ENCODE data around the gene ZRANB3. TPM values are rescaled to one million over a fixed set of nuclear protein-coding genes. Genes with fewer than 3 reads are reported as not detected.

ZRANB3 gene
- total RNA-seq, 1 experiment from 2014 or later: 11.3 TPM

DNA sequence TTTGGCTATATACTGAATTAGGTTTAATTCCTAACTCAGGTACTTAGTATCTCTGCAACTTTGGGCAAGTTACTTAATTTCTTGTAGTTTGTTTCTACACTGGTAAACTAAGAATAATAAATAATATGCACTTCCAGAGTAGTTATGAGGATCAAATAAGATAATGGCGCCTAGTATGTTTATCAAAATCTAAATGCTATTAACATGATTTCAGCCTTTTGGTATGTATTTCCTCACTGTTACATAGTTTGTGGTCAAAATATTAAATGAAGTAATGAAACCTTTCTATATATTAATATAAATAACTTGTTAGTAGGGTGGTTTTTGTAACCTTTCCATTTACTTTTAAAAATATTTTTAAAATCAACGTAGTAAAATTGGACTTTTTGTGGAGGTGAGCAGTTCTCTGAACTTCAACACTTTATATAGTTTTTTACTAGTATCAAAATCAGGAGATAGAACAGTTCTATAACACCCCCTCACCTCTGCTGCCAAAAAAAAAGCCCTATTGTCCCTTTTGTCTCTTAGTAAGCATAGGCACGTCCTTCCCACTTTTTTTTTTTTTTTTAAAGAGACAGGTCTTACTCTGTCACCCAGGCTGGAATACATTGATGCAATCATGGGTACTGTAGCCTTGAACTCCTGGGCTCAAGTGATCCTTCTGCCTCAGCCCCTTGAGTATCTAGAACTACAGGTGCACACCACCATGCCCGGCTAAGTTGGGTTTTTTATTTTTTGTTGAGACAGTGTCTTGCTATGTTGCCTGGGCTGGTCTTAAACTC is 434.2 kb downstream of the ZRANB3 start:
- Histone ChIP-seq H3K36me3 (ENCODE audit: low read depth) (peaks cover 14% of the 10 kb centered on the region), H3K79me2 (ENCODE audit: low read depth) (no peaks in the 10 kb centered on the region), H3K4me2 (no peak overlapping the region), H3K27ac (no peak overlapping the region), H4K20me1 (ENCODE audit: insufficient read depth) (peaks cover 3% of the 10 kb centered on the region; the same call in 1 of the 2 replicates), H3K9me2 (ENCODE audit: insufficient read depth) (no peaks in the 10 kb centered on the region), H2AFZ (no peak overlapping the region), H3K4me1 (replicated peaks; ENCODE audit: insufficient read depth) (no peaks in the 10 kb centered on the region), H3F3A (ENCODE audit: insufficient read depth, low read depth) (no peaks in the 10 kb centered on the region), H3K27me3 (ENCODE audit: insufficient read depth, low read depth) (no peaks in the 10 kb centered on the region), H3K4me3 (no peak overlapping the region), H3K9me3 (ENCODE audit: insufficient read depth, low read depth) (no peaks in the 10 kb centered on the region)
- no TSS peak for BruUV-seq (replicated peaks)
- no peak for DNase-seq
- TF ChIP-seq EZH2 (IDR thresholded peaks at IDR 0.05; ENCODE audit: low read depth): no peak
- TF ChIP-seq, protein P1, sequence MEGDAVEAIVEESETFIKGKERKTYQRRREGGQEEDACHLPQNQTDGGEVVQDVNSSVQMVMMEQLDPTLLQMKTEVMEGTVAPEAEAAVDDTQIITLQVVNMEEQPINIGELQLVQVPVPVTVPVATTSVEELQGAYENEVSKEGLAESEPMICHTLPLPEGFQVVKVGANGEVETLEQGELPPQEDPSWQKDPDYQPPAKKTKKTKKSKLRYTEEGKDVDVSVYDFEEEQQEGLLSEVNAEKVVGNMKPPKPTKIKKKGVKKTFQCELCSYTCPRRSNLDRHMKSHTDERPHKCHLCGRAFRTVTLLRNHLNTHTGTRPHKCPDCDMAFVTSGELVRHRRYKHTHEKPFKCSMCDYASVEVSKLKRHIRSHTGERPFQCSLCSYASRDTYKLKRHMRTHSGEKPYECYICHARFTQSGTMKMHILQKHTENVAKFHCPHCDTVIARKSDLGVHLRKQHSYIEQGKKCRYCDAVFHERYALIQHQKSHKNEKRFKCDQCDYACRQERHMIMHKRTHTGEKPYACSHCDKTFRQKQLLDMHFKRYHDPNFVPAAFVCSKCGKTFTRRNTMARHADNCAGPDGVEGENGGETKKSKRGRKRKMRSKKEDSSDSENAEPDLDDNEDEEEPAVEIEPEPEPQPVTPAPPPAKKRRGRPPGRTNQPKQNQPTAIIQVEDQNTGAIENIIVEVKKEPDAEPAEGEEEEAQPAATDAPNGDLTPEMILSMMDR (conservative IDR thresholded peaks at IDR 0.05): no peak
- intact Hi-C loops (cut with micrococcal nuclease; ENCODE audit: unreplicated experiment): no loop called here
- ChIA-PET POLR2A (ENCODE audit: unreplicated experiment) (no interaction called here), CTCF (no interaction called here)

DNA sequence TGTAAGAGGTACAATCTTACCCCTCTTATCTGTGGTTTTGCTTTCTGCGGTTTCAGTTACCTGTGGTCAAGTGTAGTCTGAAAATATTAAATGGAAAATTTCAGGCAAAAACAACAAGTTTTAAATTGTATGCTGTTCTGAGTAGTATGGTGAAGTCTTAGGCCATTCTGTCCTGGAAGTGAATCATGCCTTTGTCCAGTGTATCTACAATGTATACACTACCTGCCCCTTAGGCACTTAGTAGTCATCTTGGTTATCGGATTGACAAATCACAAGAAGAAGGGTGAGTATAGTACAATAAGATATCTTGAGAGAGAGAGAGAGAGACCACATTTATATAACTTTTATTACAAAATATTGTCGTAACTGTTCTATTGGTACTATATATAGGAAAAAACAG is 435.4 kb downstream of the ZRANB3 start:
- no peak for TF ChIP-seq EZH2 (IDR thresholded peaks at IDR 0.05; ENCODE audit: low read depth)
- TF ChIP-seq, protein P1 (conservative IDR thresholded peaks at IDR 0.05): no peak
- no peak overlapping the region for H3K27ac ChIP-seq

DNA sequence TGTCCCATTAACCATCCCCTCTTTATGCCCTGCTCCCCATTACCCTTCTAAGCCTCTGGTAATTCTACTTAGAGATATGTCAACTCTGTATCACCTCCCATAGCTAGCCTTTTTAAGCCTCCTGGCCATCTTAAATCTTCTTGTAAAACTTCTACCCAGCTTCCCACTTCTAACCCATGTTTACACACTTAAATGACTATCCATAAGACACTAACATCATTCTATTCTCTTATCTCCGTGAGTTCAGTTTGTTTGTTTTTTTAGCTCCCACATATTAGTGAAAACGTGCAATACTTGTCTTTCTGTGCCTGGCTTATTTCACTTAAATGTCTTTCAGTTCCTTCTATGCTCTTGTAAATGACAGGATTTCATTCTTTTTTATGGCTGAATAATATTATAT is 436.5 kb downstream of the ZRANB3 start:
- Histone ChIP-seq H3K4me1 (replicated peaks; ENCODE audit: insufficient read depth) (no peaks in the 10 kb centered on the region), H2AFZ (no peak overlapping the region), H3K9me2 (ENCODE audit: insufficient read depth) (no peaks in the 10 kb centered on the region), H3K9me3 (ENCODE audit: insufficient read depth, low read depth) (no peaks in the 10 kb centered on the region), H3K27me3 (ENCODE audit: insufficient read depth, low read depth) (no peaks in the 10 kb centered on the region), H3K79me2 (ENCODE audit: low read depth) (0 out of 2 replicates have a peak, but pooled peaks cover 5% of the 10 kb centered on the region), H3F3A (ENCODE audit: insufficient read depth, low read depth) (no peaks in the 10 kb centered on the region), H3K4me3 (no peak overlapping the region), H3K27ac (no peak overlapping the region), H4K20me1 (ENCODE audit: insufficient read depth) (peaks cover 6% of the 10 kb centered on the region), H3K36me3 (ENCODE audit: low read depth) (peaks cover 14% of the 10 kb centered on the region), H3K4me2 (no peak overlapping the region)
- intact Hi-C loops (cut with micrococcal nuclease; ENCODE audit: unreplicated experiment): no loop called here
- ChIA-PET POLR2A (ENCODE audit: unreplicated experiment) (no interaction called here), CTCF (no interaction called here)
- BruUV-seq (replicated peaks): no TSS peak
- TF ChIP-seq, protein P1 (conservative IDR thresholded peaks at IDR 0.05): no peak
- TF ChIP-seq EZH2 (IDR thresholded peaks at IDR 0.05; ENCODE audit: low read depth): no peak
- no peak for DNase-seq

More for the DNA sequence above, 435.4 kb downstream of the ZRANB3 start:
- Histone ChIP-seq H3K27me3 (ENCODE audit: insufficient read depth, low read depth) (no peaks in the 10 kb centered on the region), H4K20me1 (ENCODE audit: insufficient read depth) (peaks cover 4% of the 10 kb centered on the region; the same call in 1 of the 2 replicates), H3K36me3 (ENCODE audit: low read depth) (peaks cover 14% of the 10 kb centered on the region), H3F3A (ENCODE audit: insufficient read depth, low read depth) (no peaks in the 10 kb centered on the region), H3K9me3 (ENCODE audit: insufficient read depth, low read depth) (no peaks in the 10 kb centered on the region), H3K4me1 (replicated peaks; ENCODE audit: insufficient read depth) (no peaks in the 10 kb centered on the region), H2AFZ (no peak overlapping the region), H3K9me2 (ENCODE audit: insufficient read depth) (no peaks in the 10 kb centered on the region), H3K4me3 (no peak overlapping the region), H3K4me2 (no peak overlapping the region), H3K79me2 (ENCODE audit: low read depth) (no peaks in the 10 kb centered on the region)
- ChIA-PET POLR2A (ENCODE audit: unreplicated experiment) (no interaction called here), CTCF (no interaction called here)
- intact Hi-C loops (cut with micrococcal nuclease; ENCODE audit: unreplicated experiment): no loop called here
- BruUV-seq (replicated peaks): no TSS peak
- no peak for DNase-seq
